Colonic mucosa (tissue), 4 donors: ENCODE results near the gene ZBTB34. TPM values are rescaled to one million over a fixed set of nuclear protein-coding genes. Genes with fewer than 3 reads are reported as not detected.

ENCODE experiments used
- DNase-seq: peaks from one replicate; pipeline ENCODE4 v3.0.0-alpha.2; 2020
- H3K27ac ChIP-seq: fragments of 200-600 bp; one replicate; pipeline ENCODE4 v1.8.0; 2021
- H3K27me3 ChIP-seq: fragments of 200-600 bp; one replicate; pipeline ENCODE4 v1.8.0; 2021
- H3K36me3 ChIP-seq: fragments of 200-600 bp; one replicate; pipeline ENCODE4 v1.8.0; 2021
- H3K4me1 ChIP-seq: fragments of 200-600 bp; one replicate; pipeline ENCODE4 v1.8.0; 2021; ENCODE audit warnings: mild to moderate bottlenecking
- H3K4me3 ChIP-seq: fragments of 200-600 bp; one replicate; pipeline ENCODE4 v1.8.0; 2021
- H3K9ac ChIP-seq, 2 donors: one replicate each; pipeline ENCODE4 v1.7.0; 2013; ENCODE audit warnings: control low read depth in 2 of 2, low read depth in 2 of 2, low read length in 2 of 2
- H3K9me3 ChIP-seq: fragments of 200-600 bp; one replicate; pipeline ENCODE4 v1.8.0; 2021
- intact Hi-C: fragments of 100-400 bp; cut with DNase I; formaldehyde crosslinking; loops from one replicate; pipeline ENCODE4 v1.14.1; 2022
- total RNA-seq, 2 donors: library from RNA; stranded (reverse); fragmentation: NEBNext Ultra II Directional in 1 of 2; extraction: Animal tissue kit (Norgen Biotek cat#: 25700) in 1 of 2; gene quantifications; one replicate each; pipeline ENCODE4 v1.2.1, GENCODE V29; 2021
- TF ChIP-seq, protein P1 (sequence below): fragments of 200-600 bp; IDR thresholded peaks from one replicate; pipeline ENCODE4 v1.8.0; 2022; ENCODE audit warnings: antibody characterized with exemption, mild to moderate bottlenecking
- donor health status: healthy.
- donor health status: DM: no; HTN: no; CAD: no.
- donor health status: DM: no; HTN: no; CAD: no.

Gene ZBTB34
- total RNA-seq, 2 donors from 2014 or later = 4.6 to 10.3 TPM

DNA sequence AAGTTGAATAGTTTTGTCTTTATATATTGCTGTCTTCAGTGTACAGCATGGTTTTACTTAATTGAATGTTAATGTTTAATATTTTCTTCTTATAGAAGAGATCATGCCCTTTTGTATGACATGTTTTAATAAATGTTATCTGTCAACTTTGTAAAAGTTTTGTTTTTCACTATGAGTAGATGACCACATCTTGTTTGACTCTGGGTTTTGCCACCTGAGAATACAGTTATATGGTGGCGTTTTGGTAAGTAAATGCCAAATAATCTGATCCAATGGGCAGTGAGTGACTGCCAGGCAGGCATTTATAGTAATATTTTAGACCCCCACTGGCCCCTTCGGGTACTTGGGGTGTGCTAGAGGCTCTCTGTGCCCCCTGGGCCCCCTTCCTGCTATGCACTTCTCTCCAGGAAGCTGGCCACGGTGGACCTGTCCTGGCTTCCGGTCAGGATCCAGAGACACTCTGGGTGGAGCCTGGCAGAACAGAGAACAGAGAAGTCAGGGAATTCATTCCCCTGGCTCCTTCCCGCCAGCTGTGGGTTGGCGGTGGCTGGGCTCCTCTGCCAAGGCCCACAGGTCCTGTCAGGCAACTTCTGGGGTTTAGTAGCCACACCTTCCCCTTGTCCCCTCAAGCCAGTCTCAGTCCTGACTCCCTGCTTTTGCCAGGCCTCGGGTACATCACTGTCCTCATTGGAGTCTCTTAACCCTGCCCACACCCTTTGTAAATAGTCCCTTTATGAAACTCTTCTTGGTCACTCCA is 22.2 kb upstream of the ZBTB34 start:
- no peak overlapping the region for H3K9ac ChIP-seq
- intact Hi-C loops = no loop called here
- TF ChIP-seq, protein P1, sequence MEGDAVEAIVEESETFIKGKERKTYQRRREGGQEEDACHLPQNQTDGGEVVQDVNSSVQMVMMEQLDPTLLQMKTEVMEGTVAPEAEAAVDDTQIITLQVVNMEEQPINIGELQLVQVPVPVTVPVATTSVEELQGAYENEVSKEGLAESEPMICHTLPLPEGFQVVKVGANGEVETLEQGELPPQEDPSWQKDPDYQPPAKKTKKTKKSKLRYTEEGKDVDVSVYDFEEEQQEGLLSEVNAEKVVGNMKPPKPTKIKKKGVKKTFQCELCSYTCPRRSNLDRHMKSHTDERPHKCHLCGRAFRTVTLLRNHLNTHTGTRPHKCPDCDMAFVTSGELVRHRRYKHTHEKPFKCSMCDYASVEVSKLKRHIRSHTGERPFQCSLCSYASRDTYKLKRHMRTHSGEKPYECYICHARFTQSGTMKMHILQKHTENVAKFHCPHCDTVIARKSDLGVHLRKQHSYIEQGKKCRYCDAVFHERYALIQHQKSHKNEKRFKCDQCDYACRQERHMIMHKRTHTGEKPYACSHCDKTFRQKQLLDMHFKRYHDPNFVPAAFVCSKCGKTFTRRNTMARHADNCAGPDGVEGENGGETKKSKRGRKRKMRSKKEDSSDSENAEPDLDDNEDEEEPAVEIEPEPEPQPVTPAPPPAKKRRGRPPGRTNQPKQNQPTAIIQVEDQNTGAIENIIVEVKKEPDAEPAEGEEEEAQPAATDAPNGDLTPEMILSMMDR = no peak
- no peaks in the 10 kb centered on the region for H3K36me3 ChIP-seq
- H3K4me3 ChIP-seq = no peak overlapping the region
- no peak for DNase-seq
- no peaks in the 10 kb centered on the region for H3K4me1 ChIP-seq
- H3K9me3 ChIP-seq = no peaks in the 10 kb centered on the region
- H3K27me3 ChIP-seq = no peaks in the 10 kb centered on the region
- H3K27ac ChIP-seq = no peak overlapping the region

DNA sequence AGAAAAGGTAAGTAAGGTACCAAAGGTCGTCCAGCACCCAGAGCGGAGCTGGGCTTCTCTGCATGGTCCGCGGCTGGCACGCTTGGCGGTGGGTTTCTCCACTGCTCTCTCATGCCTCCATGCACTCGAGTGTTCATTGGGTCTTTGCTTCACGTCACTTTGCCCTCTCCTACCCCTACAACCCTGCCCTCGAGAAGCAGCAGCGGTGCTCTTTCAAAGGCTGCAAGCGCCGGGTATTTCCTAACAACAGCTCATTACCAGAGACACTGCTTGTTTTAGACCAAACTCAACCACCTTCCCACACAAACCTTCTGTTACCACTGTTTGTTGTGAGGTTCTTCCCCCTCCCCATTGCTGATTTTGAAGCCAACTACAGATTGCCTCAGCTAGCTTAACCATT is 21.5 kb upstream of the ZBTB34 start:
- H3K27me3 ChIP-seq = no peaks in the 10 kb centered on the region
- H3K9me3 ChIP-seq = no peaks in the 10 kb centered on the region
- no peaks in the 10 kb centered on the region for H3K36me3 ChIP-seq
- H3K4me3 ChIP-seq = no peak overlapping the region
- no peaks in the 10 kb centered on the region for H3K4me1 ChIP-seq
- H3K9ac ChIP-seq = no peak overlapping the region
- intact Hi-C loops = no loop called here
- TF ChIP-seq, protein P1 = no peak
- no peak overlapping the region for H3K27ac ChIP-seq
- no peak for DNase-seq

DNA sequence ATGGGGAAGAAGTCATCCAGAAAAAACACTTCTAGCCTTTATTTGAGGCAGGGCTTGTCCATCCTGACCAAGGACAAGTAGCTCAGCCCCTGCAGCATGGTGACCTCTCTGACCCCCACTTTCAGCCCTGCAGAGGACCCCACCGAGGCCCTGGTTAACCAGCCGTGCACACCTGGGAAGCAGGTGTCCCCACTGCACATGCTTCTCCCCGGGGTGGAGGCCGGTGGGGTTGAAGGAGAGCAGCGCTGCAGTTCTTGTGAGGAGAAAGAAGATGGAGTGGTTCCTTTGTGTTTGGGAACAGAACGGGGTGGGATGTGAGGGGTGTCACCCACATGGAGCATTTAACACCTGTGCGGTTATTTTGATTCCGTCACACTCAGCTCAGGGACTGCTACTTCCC is 21.1 kb upstream of the ZBTB34 start:
- DNase-seq = no peak

DNA sequence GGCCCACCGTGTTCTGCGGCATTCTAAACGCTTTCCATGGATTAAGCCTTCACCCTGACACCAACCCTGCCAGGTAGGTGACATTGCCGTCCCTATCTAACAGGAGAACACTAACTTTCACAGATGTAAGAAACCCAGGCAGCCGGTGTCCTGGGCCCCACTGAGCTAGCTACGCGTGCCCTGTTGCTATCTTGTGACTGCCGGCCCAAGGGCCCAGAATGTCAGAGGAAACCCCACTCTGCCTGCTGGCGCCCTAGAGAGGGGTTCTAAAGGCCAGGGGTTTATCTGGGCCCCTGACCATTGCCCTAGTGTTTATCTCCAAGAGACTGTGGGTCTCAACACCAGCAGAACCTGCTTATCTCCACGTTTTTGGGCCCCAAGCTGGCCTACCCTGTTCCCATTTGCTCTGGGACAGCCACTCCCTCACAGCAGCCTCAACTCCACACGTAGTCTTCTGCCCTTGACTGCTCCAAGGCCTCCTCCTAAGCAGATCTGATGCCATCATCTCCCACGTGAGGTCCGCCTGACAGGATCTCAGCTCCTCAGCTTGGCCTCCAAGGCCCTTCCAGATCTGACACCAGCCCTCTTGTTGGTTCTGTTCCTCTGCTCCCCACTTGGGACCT is 18.1 kb upstream of the ZBTB34 start:
- TF ChIP-seq, protein P1 = no peak
- H3K9ac ChIP-seq = no peak overlapping the region
- H3K9me3 ChIP-seq = no peaks in the 10 kb centered on the region
- H3K27ac ChIP-seq = no peak overlapping the region
- no peak for DNase-seq
- intact Hi-C loops = no loop called here
- no peaks in the 10 kb centered on the region for H3K27me3 ChIP-seq
- no peak overlapping the region for H3K4me3 ChIP-seq
- H3K36me3 ChIP-seq = no peaks in the 10 kb centered on the region
- H3K4me1 ChIP-seq = no peaks in the 10 kb centered on the region

More for the DNA sequence above, 21.1 kb upstream of the ZBTB34 start:
- TF ChIP-seq, protein P1 = no peak
- H3K4me1 ChIP-seq = no peaks in the 10 kb centered on the region
- no peak overlapping the region for H3K27ac ChIP-seq
- H3K36me3 ChIP-seq = no peaks in the 10 kb centered on the region
- no peak overlapping the region for H3K9ac ChIP-seq
- H3K27me3 ChIP-seq = no peaks in the 10 kb centered on the region
- no peak overlapping the region for H3K4me3 ChIP-seq
- intact Hi-C loops = no loop called here
- no peaks in the 10 kb centered on the region for H3K9me3 ChIP-seq

DNA sequence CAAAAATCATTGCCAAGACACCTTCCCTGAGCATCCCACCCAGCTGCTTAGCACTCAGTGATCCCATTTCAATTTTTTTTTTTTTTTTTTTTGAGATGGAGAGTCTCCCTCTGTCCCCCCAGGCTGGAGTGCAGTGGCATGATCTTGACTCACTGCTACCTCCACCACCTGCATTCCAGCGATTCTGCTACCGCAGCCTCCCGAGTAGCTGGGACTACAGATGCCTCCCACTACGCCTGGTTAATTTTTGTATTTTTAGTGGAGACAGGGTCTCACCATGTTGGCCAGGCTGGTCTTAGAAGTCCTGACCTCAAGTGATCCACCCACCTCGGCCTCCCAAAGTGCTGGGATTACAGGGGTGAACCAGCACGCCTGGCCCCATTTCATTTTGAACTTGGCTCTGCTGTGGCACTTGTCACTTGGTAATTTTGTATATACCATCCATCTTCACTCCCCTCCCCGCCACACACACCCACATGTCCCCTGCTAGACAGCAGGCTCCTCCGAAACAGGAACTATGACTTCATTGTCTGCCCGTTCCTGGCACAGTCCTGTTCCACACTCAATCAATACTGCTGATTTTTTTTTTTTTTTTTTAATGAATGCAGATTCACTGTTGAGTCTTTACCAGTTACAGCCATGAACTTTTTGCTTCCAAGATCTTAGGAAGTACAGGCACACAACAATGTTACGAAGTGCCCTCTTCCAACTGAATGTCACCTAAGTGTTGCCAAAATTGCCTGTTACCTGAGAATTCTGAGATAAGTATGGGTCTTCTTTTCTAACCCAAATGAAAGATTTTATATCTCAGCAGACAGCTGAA is 17.3 kb upstream of the ZBTB34 start:
- intact Hi-C loops = no loop called here
- no peaks in the 10 kb centered on the region for H3K36me3 ChIP-seq
- TF ChIP-seq, protein P1 = no peak
- no peaks in the 10 kb centered on the region for H3K4me1 ChIP-seq
- no peak overlapping the region for H3K4me3 ChIP-seq
- H3K9me3 ChIP-seq = no peaks in the 10 kb centered on the region
- DNase-seq = no peak
- H3K9ac ChIP-seq = no peak overlapping the region
- H3K27ac ChIP-seq = no peak overlapping the region
- no peaks in the 10 kb centered on the region for H3K27me3 ChIP-seq
